ENCODE measurements around the gene C12orf43. TPM values are rescaled to one million over a fixed set of nuclear protein-coding genes. Genes with fewer than 3 reads are reported as not detected.

Gene C12orf43
- total RNA-seq, 2 donors from 2014 or later = 21.4 to 26.8 TPM

- no peaks in the 10 kb centered on the region for H3K4me1 ChIP-seq (ENCODE audit: control insufficient read depth, insufficient read depth, low read length)
- Mint-ChIP-seq H3K27me3 (ENCODE audit: insufficient read depth) (no peaks in the 10 kb centered on the region), H3K36me3 (ENCODE audit: low read depth) (peaks cover 52% of the 10 kb centered on the region), H3K27ac (no peak overlapping the region), H3K4me3 (no peak overlapping the region), H3K4me1 (peaks cover under 1% of the 10 kb centered on the region), H3K9me3 (no peaks in the 10 kb centered on the region)
- no peak for DNase-seq
- no peaks in the 10 kb centered on the region for H3K9me3 ChIP-seq (ENCODE audit: control insufficient read depth, low read length)
- peaks cover 68% of the 10 kb centered on the region for H3K36me3 ChIP-seq (ENCODE audit: control insufficient read depth, insufficient read depth, low read length)
- TF ChIP-seq CTCF (conservative IDR thresholded peaks at IDR 0.05) = no peak
- H3K9ac ChIP-seq (ENCODE audit: extremely low read depth, low read length, poor library complexity, severe bottlenecking) = no peak overlapping the region
- 95 to 97% methylated on average over 8 of the region's 8 CpGs for WGBS, 2 experiments (ENCODE audit: insufficient coverage in 1 of 2, insufficient read length in 1 of 2)
- H3K27ac ChIP-seq (ENCODE audit: low read depth, low read length) = no peak overlapping the region
- H3K27me3 ChIP-seq (ENCODE audit: control insufficient read depth, insufficient read depth, low read length, poor library complexity, severe bottlenecking) = no peaks in the 10 kb centered on the region
- H3K4me3 ChIP-seq (ENCODE audit: low read length) = no peak overlapping the region
Observed at GRCh38 chr12:121008347-121009098, 7.8 kb downstream of the C12orf43 start.

DNA sequence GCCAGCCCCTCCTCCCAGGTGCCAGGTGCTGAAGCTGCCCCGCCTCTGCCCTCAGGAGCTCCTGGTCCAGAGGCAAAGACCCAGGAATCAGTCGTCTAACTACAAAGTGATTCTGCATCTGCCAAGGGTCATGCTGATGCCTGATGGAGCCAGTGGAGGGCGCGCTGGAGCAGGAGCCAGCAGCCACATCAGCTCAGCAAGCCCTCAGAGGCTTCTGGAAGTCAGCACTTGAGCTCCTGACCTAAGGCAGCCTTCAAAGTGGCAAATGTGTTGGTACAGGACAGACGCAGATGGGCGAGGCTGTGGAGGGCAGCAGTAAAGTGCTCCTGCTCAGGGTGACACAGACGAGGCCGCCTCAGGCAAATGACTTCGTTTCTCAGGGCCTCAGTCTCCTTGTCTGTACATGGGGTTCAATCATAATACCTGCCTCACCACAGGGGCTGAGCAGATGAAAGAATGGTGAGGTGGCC lies 10.9 kb downstream of the C12orf43 start:
- no peak overlapping the region for H3K9ac ChIP-seq (ENCODE audit: extremely low read depth, low read length, poor library complexity, severe bottlenecking)
- 70 to 72% methylated on average over 9 of the region's 9 CpGs for WGBS, 2 experiments (ENCODE audit: insufficient coverage in 1 of 2, insufficient read length in 1 of 2)
- H3K4me3 ChIP-seq (ENCODE audit: low read length) = no peak overlapping the region
- Mint-ChIP-seq H3K27ac (no peak overlapping the region), H3K4me3 (no peak overlapping the region), H3K36me3 (ENCODE audit: low read depth) (peaks cover 50% of the 10 kb centered on the region), H3K4me1 (peaks cover 3% of the 10 kb centered on the region), H3K9me3 (no peaks in the 10 kb centered on the region), H3K27me3 (ENCODE audit: insufficient read depth) (no peaks in the 10 kb centered on the region)
- no peak overlapping the region for H3K27ac ChIP-seq (ENCODE audit: low read depth, low read length)
- DNase-seq = peak; percentile 97
- no peaks in the 10 kb centered on the region for H3K4me1 ChIP-seq (ENCODE audit: control insufficient read depth, insufficient read depth, low read length)
- H3K27me3 ChIP-seq (ENCODE audit: control insufficient read depth, insufficient read depth, low read length, poor library complexity, severe bottlenecking) = no peaks in the 10 kb centered on the region
- peaks cover 60% of the 10 kb centered on the region for H3K36me3 ChIP-seq (ENCODE audit: control insufficient read depth, insufficient read depth, low read length)
- no peaks in the 10 kb centered on the region for H3K9me3 ChIP-seq (ENCODE audit: control insufficient read depth, low read length)
- peak; percentile 93 for TF ChIP-seq CTCF (conservative IDR thresholded peaks at IDR 0.05)

DNA sequence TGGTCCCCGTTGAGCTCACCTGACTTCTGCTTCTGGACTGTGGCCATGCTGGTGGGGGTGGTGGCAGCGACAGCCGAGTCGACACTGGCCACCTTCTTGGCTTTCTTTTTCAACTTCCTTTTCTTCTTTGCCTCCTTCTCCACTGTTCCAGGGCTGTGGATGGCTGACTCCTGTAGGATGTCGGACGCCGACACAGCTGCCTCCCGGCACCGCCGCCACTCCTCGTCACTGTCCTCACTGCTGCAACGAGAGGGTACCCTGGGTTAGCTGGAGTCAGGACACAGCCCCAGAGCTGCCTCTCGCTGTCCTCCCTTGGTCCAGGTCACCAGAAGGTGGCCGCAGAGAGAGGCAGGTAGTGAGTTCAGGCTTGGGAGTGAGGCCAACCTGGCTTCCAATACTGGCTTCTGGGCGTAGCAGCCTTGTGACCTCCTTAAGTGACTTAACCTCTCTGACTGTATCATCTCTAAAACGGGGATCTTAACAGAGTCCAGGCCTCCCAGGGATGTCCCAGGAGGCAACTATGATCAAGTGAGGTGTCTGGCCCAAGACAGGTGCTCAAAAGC lies 12.0 kb downstream of the C12orf43 start:
- Mint-ChIP-seq H3K4me3 (no peak overlapping the region), H3K9me3 (no peaks in the 10 kb centered on the region), H3K27me3 (ENCODE audit: insufficient read depth) (no peaks in the 10 kb centered on the region), H3K4me1 (peaks cover 5% of the 10 kb centered on the region), H3K27ac (no peak overlapping the region), H3K36me3 (ENCODE audit: low read depth) (peaks cover 45% of the 10 kb centered on the region)
- Histone ChIP-seq H3K27ac (ENCODE audit: low read depth, low read length) (no peak overlapping the region), H3K9ac (ENCODE audit: extremely low read depth, low read length, poor library complexity, severe bottlenecking) (no peak overlapping the region), H3K36me3 (ENCODE audit: control insufficient read depth, insufficient read depth, low read length) (peaks cover 51% of the 10 kb centered on the region), H3K4me3 (ENCODE audit: low read length) (no peak overlapping the region), H3K9me3 (ENCODE audit: control insufficient read depth, low read length) (no peaks in the 10 kb centered on the region), H3K4me1 (ENCODE audit: control insufficient read depth, insufficient read depth, low read length) (peaks cover 4% of the 10 kb centered on the region), H3K27me3 (ENCODE audit: control insufficient read depth, insufficient read depth, low read length, poor library complexity, severe bottlenecking) (no peaks in the 10 kb centered on the region)
- DNase-seq = no peak
- 94 to 95% methylated on average over 11 to 16 of the region's 16 CpGs for WGBS, 2 experiments (ENCODE audit: insufficient coverage in 1 of 2, insufficient read length in 1 of 2)
- TF ChIP-seq CTCF (conservative IDR thresholded peaks at IDR 0.05) = no peak
